NCI-H69 (cell line): ENCODE data around the gene COPA.

Experiments
- DNase-seq: peaks from one replicate; lab custom pipeline; 2025; lab: John Stamatoyannopoulos, UW

COPA gene

GRCh38 chr1:160267284-160267991 lies 75.6 kb downstream of the COPA start:
- no peak for DNase-seq

DNA sequence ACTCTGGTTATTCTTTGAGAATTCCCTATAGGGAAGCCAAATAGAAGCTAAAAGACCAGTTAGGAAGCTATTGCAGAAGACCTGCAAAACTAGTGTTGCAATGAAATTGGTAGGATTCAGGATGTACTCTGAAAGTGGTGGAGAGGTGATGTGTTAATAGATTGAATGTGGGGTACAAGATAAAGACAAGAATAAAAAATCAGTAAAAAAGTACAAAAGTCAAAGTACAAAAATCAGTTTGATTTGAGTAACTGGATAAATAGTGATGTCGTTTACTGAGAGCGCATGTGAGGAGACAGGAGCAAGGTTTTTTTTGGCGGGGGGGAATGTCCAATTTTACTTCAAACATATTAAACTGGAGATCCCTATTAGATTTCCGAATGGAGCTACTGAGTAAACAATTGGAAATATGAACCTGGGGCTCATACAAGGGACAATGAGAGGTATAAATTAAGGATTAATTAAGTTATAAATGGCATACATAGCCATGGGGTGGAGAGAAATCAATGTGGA lies 78.2 kb downstream of the COPA start:
- peak; percentile 20 for DNase-seq

DNA sequence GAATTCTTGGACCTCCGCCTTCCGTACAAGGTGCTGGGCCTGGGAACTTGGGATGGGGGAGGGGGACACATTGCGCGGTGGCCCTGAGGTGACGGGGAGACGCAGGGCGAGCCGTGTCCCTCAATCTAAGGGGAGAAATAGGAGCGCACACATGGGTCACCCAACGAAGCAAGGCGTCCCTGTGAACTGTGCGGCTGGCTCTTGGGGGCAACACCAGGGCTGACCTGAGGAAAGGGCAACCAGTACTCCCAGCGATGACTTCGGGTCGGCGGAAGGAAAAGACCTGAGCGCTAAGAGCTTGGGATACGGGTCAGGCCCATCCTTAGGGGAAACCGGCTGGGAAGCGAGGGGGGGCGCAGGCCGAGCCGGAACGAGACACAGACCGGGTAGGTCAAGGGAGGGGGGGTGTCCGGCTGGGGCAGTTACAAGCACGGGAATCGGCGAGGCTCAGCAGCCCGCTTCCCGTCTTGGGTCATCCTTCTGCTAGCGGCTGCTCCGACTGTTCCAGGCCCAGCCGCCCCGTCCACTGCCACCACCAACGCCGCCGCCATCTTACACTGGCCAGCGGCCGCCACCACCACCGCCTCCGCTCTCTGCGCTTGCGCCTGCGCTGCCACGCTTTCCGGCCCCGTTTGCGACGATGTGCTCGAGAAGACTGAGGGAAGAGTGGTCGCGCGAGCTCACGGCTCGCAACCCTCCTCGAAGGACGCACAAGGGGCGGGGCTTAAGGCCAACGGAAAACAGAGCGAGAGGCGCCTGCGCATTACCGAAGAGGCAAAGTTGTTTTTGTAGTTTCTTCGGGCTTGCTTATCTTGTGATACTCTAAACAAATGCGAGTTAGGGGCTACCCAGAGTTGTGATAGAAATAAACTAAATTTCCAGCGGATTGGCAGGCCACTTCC lies 80.9 kb downstream of the COPA start, which contains the start of gene DCAF8:
DCAF8 (minus strand) TSS at position 657 of the 902 bp plus-strand sequence. CDS start 18,541 bp downstream, outside the sequence.
- DNase-seq = peak; percentile 99

- DNase-seq = peak; percentile 71
Observed at GRCh38 chr1:160261556-160261892, 81.5 kb downstream of the COPA start.

- DNase-seq = peak; percentile 64
Observed at GRCh38 chr1:160260406-160261382, 82.4 kb downstream of the COPA start.

GRCh38 chr1:160258177-160258798 lies 84.8 kb downstream of the COPA start:
- DNase-seq = no peak

GRCh38 chr1:160257411-160258015 lies 85.5 kb downstream of the COPA start:
- DNase-seq = no peak

DNA sequence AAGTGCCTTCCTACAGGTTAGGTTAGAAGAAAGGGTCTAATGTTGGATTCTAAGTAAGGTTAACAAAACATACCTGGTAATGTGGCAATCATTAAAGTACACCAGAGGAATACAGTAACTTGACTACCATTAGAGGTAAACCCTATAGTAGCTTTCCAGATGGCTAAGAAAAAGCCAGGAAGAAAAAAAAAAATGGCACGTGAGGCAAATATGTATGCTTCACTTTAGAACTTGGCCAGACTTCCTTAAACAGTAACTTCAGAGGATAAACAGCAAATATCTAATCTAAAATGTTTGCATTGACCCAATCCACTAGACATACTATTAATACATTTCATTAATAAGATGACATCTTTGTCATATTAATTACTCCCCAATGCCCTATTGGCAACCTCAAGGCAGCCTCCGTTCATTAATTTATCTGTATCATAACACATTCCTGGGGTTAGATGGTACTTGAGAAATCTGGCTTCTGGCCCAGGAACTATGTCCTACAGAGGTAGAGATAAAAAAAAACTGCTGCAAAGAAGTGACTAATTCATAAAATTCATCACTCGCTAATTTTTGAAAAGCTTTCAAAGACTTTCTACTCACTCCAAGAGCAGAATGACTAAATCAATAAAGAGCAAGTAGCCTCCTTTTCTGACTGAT lies 86.5 kb downstream of the COPA start:
- no peak for DNase-seq

GRCh38 chr1:160255781-160256300 lies 87.2 kb downstream of the COPA start:
- no peak for DNase-seq

GRCh38 chr1:160251687-160252526 lies 91.1 kb downstream of the COPA start:
- DNase-seq = peak; percentile 92

DNA sequence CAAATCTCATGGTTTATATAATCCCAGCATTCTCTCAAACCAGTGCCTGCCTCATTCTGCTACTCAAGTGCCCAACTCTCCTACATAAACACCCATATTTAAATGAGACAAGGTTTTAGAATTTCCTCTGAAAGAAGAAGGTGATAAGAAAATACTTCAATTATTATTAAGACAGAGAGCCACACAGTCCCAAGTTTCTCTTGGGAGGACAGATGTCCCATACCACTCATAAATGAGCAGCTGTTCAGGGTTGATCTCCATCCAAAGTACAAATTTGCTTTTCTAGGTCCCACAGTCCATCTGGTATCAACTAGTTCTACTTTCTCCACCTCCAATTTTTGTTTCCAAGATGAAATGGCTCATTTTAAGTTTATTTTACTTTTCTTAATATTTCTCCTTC lies 92.0 kb downstream of the COPA start:
- DNase-seq = peak; percentile 10

GRCh38 chr1:160247053-160247452 lies 96.0 kb downstream of the COPA start:
- DNase-seq = no peak

DNA sequence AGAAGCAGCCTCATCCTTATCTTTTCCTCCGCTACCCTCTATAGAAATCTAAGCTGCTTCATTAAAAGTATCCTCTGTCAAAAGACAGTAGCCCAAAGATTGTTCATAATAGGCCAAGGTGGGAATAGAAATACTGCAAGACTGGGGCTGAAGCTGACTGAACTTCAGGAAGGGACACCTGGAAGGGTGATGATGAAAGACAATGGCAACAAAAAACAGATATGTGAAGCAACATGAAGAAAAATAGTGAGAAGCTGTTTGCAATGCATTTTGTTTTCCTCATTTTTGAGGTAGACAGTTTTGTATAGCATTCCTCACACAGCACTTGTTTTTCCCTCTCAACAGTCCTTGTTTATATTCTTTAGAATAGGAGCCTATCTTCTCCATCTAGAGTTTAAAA lies 97.6 kb downstream of the COPA start:
- DNase-seq = peak; percentile 15

DNA sequence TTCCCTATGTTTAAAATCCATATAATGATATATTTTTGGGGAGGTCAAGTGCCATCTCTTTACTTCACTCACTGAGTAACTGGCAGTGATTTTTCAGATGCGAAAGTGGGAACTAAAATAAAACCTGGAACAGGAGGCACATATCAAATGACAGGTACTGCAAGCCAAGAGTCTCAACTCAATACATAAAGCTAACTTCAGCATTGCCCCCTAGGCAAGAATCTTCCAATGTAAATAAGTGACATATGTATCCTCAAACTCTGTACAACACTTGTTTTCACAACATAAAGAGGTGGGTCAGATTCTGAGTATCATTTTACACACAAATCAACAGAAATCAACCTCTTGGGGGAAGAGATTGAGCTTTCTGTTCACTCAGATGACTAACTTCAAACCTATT lies 98.8 kb downstream of the COPA start:
- DNase-seq = peak; percentile 98

- peak; percentile 85 for DNase-seq
Observed at GRCh38 chr1:160243767-160244166, 99.3 kb downstream of the COPA start.

- DNase-seq = no peak
Observed at GRCh38 chr1:160239582-160240299, 103.3 kb downstream of the COPA start.
